ENCODE measurements around the gene CEP85L.

DNA sequence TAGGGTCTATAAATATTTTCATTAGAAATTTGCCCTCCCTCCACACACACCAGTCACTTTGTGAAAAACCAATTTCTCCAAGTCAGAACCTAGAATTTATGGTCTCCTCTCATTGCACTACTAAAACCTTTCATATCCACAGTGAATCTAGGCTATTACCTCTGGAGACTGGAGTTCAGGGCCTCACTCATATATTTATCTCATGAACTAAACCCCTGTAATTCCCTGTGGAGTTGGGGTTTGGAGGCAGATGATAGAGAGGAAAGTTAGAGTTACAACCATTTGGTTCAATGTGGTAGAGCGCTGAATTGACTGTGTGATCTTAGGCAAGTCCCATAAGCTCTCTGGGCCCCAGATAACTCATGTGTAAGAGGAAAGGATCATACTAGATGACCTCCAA lies 18.2 kb upstream of the CEP85L start:
- TF ChIP-seq EZH2 (IDR thresholded peaks at IDR 0.05) (no peak), RAD21 (IDR thresholded peaks at IDR 0.05; ENCODE audit: low read depth) (no peak), EZH2phosphoT487 (IDR thresholded peaks at IDR 0.05; ENCODE audit: borderline replicate concordance) (no peak), SRF (IDR thresholded peaks at IDR 0.05; ENCODE audit: low read depth) (no peak), POLR2AphosphoS5 (IDR thresholded peaks at IDR 0.05; ENCODE audit: low read depth, low read length) (no peak), CBX3 (IDR thresholded peaks at IDR 0.05; ENCODE audit: low read depth) (no peak), ZNF274 (IDR thresholded peaks at IDR 0.05; ENCODE audit: low read depth, low read length) (no peak)
- TF ChIP-seq, protein P1, sequence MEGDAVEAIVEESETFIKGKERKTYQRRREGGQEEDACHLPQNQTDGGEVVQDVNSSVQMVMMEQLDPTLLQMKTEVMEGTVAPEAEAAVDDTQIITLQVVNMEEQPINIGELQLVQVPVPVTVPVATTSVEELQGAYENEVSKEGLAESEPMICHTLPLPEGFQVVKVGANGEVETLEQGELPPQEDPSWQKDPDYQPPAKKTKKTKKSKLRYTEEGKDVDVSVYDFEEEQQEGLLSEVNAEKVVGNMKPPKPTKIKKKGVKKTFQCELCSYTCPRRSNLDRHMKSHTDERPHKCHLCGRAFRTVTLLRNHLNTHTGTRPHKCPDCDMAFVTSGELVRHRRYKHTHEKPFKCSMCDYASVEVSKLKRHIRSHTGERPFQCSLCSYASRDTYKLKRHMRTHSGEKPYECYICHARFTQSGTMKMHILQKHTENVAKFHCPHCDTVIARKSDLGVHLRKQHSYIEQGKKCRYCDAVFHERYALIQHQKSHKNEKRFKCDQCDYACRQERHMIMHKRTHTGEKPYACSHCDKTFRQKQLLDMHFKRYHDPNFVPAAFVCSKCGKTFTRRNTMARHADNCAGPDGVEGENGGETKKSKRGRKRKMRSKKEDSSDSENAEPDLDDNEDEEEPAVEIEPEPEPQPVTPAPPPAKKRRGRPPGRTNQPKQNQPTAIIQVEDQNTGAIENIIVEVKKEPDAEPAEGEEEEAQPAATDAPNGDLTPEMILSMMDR (IDR thresholded peaks at IDR 0.05 in 2 of 3, conservative IDR thresholded peaks at IDR 0.05 in 1 of 3; ENCODE audit: borderline replicate concordance in 1 of 3, insufficient read depth in 1 of 3, low read depth in 2 of 3, low read length in 2 of 3) = no peak

Measured in HCT116 (cell line).